Measurements from ENCODE around the gene NRXN2. TPM values are rescaled to one million over a fixed set of nuclear protein-coding genes. Genes with fewer than 3 reads are reported as not detected.
"Not testable (repeated sequence)": the region's sequence is repeated elsewhere in the genome, so short reads cannot be mapped to it uniquely, and the experiment has no call there.

Gene NRXN2
- total RNA-seq, 1 donor from 2014 or later = 0.98 TPM

GRCh38 chr11:64711138-64711955 is 11.7 kb downstream of the NRXN2 start:
- DNase-seq (ENCODE audit: low spot score) = no peak
- ATAC-seq = peak; percentile 11

- DNase-seq (ENCODE audit: low spot score) (no peak), ATAC-seq (no peak)
These were observed 12.4 kb downstream of the NRXN2 start for GRCh38 chr11:64710418-64711137.

- ATAC-seq = no peak
- no peak for DNase-seq (ENCODE audit: low spot score)
These were observed 17.5 kb downstream of the NRXN2 start for GRCh38 chr11:64705501-64705900.

- ATAC-seq (no peak), DNase-seq (ENCODE audit: low spot score) (no peak)
These were observed 19.9 kb downstream of the NRXN2 start for GRCh38 chr11:64703048-64703447.

GRCh38 chr11:64701956-64702355 is 21.0 kb downstream of the NRXN2 start:
- ATAC-seq; DNase-seq (ENCODE audit: low spot score): not testable (repeated sequence)

GRCh38 chr11:64698427-64698826 is 24.6 kb downstream of the NRXN2 start:
- ATAC-seq (no peak), DNase-seq (ENCODE audit: low spot score) (no peak)

- no peak for ATAC-seq
- no peak for DNase-seq (ENCODE audit: low spot score)
These were observed 25.2 kb downstream of the NRXN2 start for GRCh38 chr11:64697663-64698375.

GRCh38 chr11:64696045-64696444 is 27.0 kb downstream of the NRXN2 start:
- ATAC-seq (no peak), DNase-seq (ENCODE audit: low spot score) (no peak)

GRCh38 chr11:64695548-64695947 is 27.4 kb downstream of the NRXN2 start:
- DNase-seq (ENCODE audit: low spot score) (no peak), ATAC-seq (no peak)

GRCh38 chr11:64694821-64695365 is 28.1 kb downstream of the NRXN2 start:
- DNase-seq (ENCODE audit: low spot score) (no peak), ATAC-seq (no peak)

GRCh38 chr11:64694026-64694755 is 28.8 kb downstream of the NRXN2 start:
- DNase-seq (ENCODE audit: low spot score) = no peak
- ATAC-seq = no peak

- ATAC-seq = no peak
- no peak for DNase-seq (ENCODE audit: low spot score)
These were observed 30.1 kb downstream of the NRXN2 start for GRCh38 chr11:64692764-64693331.

GRCh38 chr11:64691543-64691942 is 31.5 kb downstream of the NRXN2 start:
- DNase-seq (ENCODE audit: low spot score) (no peak), ATAC-seq (no peak)

- DNase-seq (ENCODE audit: low spot score) = no peak
These were observed 32.8 kb downstream of the NRXN2 start for GRCh38 chr11:64690235-64690634.

GRCh38 chr11:64688534-64688982 is 34.4 kb downstream of the NRXN2 start:
- ATAC-seq = peak; percentile 92
- DNase-seq (ENCODE audit: low spot score) = peak; percentile 80

More at GRCh38 chr11:64690235-64690634, 32.8 kb downstream of the NRXN2 start:
- ATAC-seq = no peak

GRCh38 chr11:64687643-64688533 is 35.1 kb downstream of the NRXN2 start:
- ATAC-seq = no peak
- no peak for DNase-seq (ENCODE audit: low spot score)

GRCh38 chr11:64687204-64687603 is 35.8 kb downstream of the NRXN2 start:
- ATAC-seq (peak; percentile 51), DNase-seq (ENCODE audit: low spot score) (no peak)

- ATAC-seq = no peak
- DNase-seq (ENCODE audit: low spot score) = no peak
These were observed 36.4 kb downstream of the NRXN2 start for GRCh38 chr11:64686466-64687170.

Measured in left lobe of liver (tissue), 2 donors.